Nephron progenitor cell (in vitro differentiated cells): ENCODE data around the gene IZUMO4.
A peak's percentile ranks its signal among the peaks of the same experiment; 100 is the strongest.

Source experiments
- DNase-seq: peaks from one replicate; pipeline ENCODE4 v3.0.0; 2021
- H3K27ac Mint-ChIP-seq: 2 replicates; pipeline ENCODE4 v1.8.0; 2021; ENCODE audit warnings: mild to moderate bottlenecking, moderate library complexity, mixed read lengths
- H3K27me3 Mint-ChIP-seq: 2 replicates; pipeline ENCODE4 v1.8.0; 2021; ENCODE audit warnings: mild to moderate bottlenecking, low read depth, mixed read lengths; ENCODE audit not compliant: poor library complexity
- H3K36me3 Mint-ChIP-seq: 2 replicates; pipeline ENCODE4 v1.8.0; 2021; ENCODE audit warnings: low read depth, mixed read lengths
- H3K4me1 Mint-ChIP-seq: 2 replicates; pipeline ENCODE4 v1.8.0; 2021; ENCODE audit warnings: mixed read lengths
- H3K4me3 Mint-ChIP-seq: 2 replicates; pipeline ENCODE4 v1.8.0; 2021; ENCODE audit warnings: mild to moderate bottlenecking, moderate library complexity, mixed read lengths
- H3K9me3 Mint-ChIP-seq: 2 replicates; pipeline ENCODE4 v1.8.0; 2021; ENCODE audit warnings: mild to moderate bottlenecking, moderate library complexity, mixed read lengths
- TF ChIP-seq, protein P1 (sequence below): fragments of 200-600 bp; sonication (generic); IDR thresholded peaks from 2 replicates; pipeline ENCODE4 v1.5.0; 2021; ENCODE audit warnings: antibody characterized with exemption

IZUMO4 gene

DNA sequence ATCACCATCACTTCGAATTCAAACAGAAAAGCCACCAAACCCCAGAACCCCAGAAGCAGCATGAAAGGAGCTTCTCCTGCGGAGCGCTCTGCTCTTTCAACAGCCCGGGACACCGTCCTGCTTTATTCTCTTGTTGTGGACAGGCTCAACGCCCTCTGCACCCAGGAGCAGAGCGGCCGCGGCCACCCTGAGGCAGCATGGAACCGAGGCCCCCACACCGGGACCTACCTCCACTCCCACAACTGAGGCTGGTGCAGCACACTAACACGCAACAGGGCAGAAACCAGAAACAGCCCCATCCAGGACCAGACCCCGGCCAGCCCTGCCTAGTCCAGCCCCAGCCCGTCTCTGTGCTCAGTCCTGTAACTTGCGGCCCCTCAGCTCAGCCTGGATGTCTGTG, 47.5 kb downstream of the IZUMO4 start:
- H3K27me3 Mint-ChIP-seq = peaks cover 3% of the 10 kb centered on the region

DNA sequence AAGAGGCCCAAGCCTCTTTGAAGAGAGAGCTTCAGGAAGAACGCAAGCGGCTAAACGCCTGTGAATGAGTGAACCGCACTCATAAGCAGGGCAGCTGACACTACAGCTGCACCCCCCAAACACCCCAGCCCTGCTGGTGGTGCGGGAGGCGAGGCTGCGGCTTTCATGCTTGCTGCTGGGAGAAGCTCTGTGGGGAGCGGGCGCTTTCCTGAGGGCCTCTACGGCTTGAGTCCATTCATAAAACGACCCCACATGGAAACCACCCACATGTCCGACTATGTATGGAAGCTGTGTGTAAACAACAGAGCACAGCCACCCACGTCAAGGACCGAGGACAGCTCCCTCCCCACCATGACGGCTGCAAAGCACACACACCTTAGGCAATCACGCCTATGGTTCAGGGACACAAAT, 49.1 kb downstream of the IZUMO4 start:
- no peak overlapping the region for H3K4me3 Mint-ChIP-seq
- peaks cover 48% of the 10 kb centered on the region for H3K4me1 Mint-ChIP-seq
- TF ChIP-seq, protein P1, sequence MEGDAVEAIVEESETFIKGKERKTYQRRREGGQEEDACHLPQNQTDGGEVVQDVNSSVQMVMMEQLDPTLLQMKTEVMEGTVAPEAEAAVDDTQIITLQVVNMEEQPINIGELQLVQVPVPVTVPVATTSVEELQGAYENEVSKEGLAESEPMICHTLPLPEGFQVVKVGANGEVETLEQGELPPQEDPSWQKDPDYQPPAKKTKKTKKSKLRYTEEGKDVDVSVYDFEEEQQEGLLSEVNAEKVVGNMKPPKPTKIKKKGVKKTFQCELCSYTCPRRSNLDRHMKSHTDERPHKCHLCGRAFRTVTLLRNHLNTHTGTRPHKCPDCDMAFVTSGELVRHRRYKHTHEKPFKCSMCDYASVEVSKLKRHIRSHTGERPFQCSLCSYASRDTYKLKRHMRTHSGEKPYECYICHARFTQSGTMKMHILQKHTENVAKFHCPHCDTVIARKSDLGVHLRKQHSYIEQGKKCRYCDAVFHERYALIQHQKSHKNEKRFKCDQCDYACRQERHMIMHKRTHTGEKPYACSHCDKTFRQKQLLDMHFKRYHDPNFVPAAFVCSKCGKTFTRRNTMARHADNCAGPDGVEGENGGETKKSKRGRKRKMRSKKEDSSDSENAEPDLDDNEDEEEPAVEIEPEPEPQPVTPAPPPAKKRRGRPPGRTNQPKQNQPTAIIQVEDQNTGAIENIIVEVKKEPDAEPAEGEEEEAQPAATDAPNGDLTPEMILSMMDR = no peak
- DNase-seq = no peak
- peak overlapping the region; percentile 80 for H3K27ac Mint-ChIP-seq
- H3K36me3 Mint-ChIP-seq = peaks cover 21% of the 10 kb centered on the region
- no peaks in the 10 kb centered on the region for H3K9me3 Mint-ChIP-seq
- peaks cover 3% of the 10 kb centered on the region for H3K27me3 Mint-ChIP-seq

More for the DNA sequence above, 47.5 kb downstream of the IZUMO4 start:
- Mint-ChIP-seq H3K4me3 (no peak overlapping the region), H3K27ac (peak overlapping the region; percentile 66), H3K4me1 (peaks cover 50% of the 10 kb centered on the region), H3K36me3 (peaks cover 34% of the 10 kb centered on the region), H3K9me3 (no peaks in the 10 kb centered on the region)
- TF ChIP-seq, protein P1 = no peak
- DNase-seq = no peak

DNA sequence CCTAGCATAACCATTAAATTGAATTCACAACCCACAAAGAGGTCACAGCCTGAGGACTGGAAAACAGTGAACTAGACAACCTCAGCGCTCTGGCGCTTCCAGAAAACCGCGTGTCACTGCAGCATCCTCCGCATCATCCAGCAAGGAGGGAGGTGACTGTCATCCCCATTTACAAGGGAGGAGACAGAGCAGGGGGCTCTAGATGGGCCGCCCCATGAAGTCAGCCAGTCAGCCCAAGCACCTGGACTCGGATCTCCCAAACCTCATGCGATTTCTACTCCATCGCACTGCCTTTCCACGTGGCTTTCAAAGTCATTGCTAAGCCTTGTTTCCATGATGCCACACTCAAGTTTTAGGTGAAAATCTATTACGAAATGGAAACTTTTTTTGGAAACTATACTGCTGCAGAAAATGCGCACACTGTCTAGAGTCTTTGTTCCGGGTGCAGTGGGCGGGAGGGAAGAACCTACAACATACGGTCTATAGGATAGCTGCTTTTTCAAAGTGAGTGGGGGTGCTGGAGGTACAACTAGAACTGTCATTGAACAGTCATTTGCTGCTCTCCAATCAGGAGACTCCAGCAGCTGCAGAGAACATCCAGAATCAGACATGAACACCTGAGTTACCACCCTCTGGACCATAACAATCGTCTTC, 51.9 kb downstream of the IZUMO4 start:
- peak overlapping the region; percentile 58 for H3K4me3 Mint-ChIP-seq
- no peak for DNase-seq
- TF ChIP-seq, protein P1 = no peak
- no peaks in the 10 kb centered on the region for H3K9me3 Mint-ChIP-seq
- H3K4me1 Mint-ChIP-seq = peaks cover 47% of the 10 kb centered on the region
- H3K36me3 Mint-ChIP-seq = peaks cover 13% of the 10 kb centered on the region
- H3K27ac Mint-ChIP-seq = no peak overlapping the region
- peaks cover 7% of the 10 kb centered on the region for H3K27me3 Mint-ChIP-seq
